ENCODE measurements around the gene CROCC2.

Gene CROCC2

DNA sequence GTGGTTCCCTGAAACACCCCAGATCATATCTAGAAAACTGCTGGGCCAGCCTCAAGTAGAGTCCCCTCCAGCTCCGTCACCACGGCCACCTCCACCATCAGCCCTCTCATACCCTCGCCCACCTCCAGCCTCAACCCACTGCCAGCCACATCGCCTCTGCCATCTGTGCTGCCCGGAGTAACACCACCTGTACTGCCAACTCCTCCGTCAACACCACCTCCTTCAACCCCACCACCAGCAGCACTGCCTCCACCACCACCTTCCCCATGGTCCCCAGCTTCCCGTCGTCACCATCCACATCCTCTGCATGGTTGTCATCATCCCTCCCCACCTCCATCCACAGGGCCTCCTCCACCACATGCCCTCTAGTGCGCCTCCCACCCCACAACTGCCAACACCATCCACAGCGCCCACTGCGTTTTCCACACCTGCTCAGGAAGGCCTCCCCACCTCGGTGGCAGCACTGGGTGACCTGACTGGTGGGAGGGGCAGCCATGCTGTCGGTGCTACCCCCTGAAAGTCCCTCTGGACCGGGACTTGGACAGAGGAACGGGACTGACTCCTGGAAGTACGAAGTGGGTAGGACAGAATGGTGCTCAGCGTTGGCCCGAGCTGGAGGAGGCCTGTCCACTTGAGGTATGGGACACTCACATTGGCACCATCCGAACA lies 93.9 kb downstream of the CROCC2 start:
- peak overlapping the region in 1 of 2 donors; percentile 51 for H3K4me3 ChIP-seq (ENCODE audit: low read depth in 1 of 2, low read length in 2 of 2)
- H3K27ac ChIP-seq (ENCODE audit: low read length) = no peak overlapping the region
- H3K9me3 ChIP-seq (ENCODE audit: control insufficient read depth in 1 of 2, low read length in 2 of 2) = peaks cover 11 to 12% of the 10 kb centered on the region in 2 donors
- H3K36me3 ChIP-seq (ENCODE audit: control insufficient read depth in 1 of 2, insufficient read depth in 2 of 2, low read length in 2 of 2) = peaks cover 0 to 4% of the 10 kb centered on the region in 2 donors
- peaks cover 5% of the 10 kb centered on the region for H3K27me3 ChIP-seq (ENCODE audit: low read depth, low read length)
- peaks cover 0 to 9% of the 10 kb centered on the region in 2 donors for H3K4me1 ChIP-seq (ENCODE audit: control insufficient read depth in 1 of 2, insufficient read depth in 2 of 2, low read length in 2 of 2)

DNA sequence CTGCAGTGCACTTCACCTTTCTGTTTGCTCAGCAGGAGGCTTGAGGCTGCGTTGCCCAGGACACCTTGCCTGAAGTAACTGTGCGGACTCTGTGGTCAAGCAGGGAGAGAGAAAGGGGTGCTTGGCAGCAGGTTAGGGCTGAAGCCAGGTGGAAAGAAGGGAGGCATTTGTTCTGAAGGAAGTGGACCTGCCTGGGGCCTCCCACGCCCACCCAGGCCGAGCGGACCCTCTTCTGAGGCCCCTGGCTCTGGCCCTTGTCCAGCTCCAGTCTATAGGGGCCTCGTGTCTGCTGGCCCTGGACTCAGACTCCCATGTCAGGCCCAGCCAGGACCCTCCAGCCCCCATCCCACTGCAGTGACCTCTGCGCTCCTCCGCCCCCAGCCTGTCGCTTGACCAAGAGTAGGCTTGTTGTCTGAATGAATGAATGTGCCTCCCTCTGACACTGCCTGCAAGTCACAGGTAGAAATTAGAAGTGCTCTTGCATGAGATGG lies 94.7 kb downstream of the CROCC2 start:
- Histone ChIP-seq H3K27ac (ENCODE audit: low read length) (no peak overlapping the region), H3K4me1 (ENCODE audit: control insufficient read depth in 1 of 2, insufficient read depth in 2 of 2, low read length in 2 of 2) (peaks cover 0 to 9% of the 10 kb centered on the region in 2 donors), H3K9me3 (ENCODE audit: control insufficient read depth in 1 of 2, low read length in 2 of 2) (peaks cover 12 to 18% of the 10 kb centered on the region in 2 donors), H3K27me3 (ENCODE audit: low read depth, low read length) (peaks cover 5% of the 10 kb centered on the region), H3K4me3 (ENCODE audit: low read depth in 1 of 2, low read length in 2 of 2) (no peak overlapping the region), H3K36me3 (ENCODE audit: control insufficient read depth in 1 of 2, insufficient read depth in 2 of 2, low read length in 2 of 2) (peaks cover 0 to 4% of the 10 kb centered on the region in 2 donors)

DNA sequence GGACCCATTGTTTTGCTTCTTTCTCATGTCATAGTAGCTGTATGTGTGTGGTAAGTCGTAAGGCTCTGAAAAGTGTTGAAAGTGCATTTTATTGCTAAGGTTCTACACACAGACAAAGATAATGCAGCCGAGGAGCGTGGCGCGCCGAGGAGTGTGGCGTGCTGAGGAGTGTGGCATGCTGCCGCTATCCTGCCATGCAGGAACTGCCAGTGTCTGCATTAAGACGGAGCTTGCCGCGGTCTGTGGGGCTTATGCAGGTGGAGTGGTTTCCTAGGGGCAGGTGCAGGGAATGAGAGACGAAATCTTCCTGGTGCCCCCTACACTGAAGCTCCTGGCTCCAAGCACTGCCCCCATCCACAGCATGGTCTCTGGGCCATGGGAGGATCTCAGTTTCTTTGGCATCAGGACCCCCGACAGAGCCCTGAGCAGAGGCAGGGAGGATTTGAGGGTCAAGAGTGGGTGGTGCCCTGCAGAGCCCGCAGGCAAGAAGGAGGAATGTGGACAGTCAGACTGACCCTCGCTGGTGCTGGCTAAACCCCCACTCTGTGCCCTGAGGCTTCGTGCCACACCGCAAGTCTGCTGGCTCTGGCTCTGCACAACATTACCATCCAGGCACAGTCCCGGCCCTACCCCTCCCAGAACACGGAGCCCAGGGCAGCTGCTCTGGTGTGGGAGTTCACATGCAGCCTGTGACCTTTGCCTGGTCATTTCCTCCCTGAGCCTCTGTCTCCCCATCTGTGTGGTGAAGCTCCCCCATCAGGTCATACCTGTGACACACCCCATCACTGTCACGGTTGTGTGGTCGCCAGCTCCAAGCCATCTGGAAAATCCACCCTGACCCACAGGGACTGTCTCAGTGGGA lies 95.5 kb downstream of the CROCC2 start:
- Histone ChIP-seq H3K4me3 (ENCODE audit: low read depth in 1 of 2, low read length in 2 of 2) (no peak overlapping the region), H3K27ac (ENCODE audit: low read length) (no peak overlapping the region), H3K4me1 (ENCODE audit: control insufficient read depth in 1 of 2, insufficient read depth in 2 of 2, low read length in 2 of 2) (peaks cover 0 to 9% of the 10 kb centered on the region in 2 donors), H3K36me3 (ENCODE audit: control insufficient read depth in 1 of 2, insufficient read depth in 2 of 2, low read length in 2 of 2) (peaks cover 0 to 4% of the 10 kb centered on the region in 2 donors), H3K9me3 (ENCODE audit: control insufficient read depth in 1 of 2, low read length in 2 of 2) (peaks cover 12 to 18% of the 10 kb centered on the region in 2 donors), H3K27me3 (ENCODE audit: low read depth, low read length) (peaks cover 5% of the 10 kb centered on the region)

- H3K36me3 ChIP-seq (ENCODE audit: control insufficient read depth in 1 of 2, insufficient read depth in 2 of 2, low read length in 2 of 2) = peaks cover 0 to 4% of the 10 kb centered on the region in 2 donors
- H3K27me3 ChIP-seq (ENCODE audit: low read depth, low read length) = peaks cover 5% of the 10 kb centered on the region
- peaks cover 12 to 18% of the 10 kb centered on the region in 2 donors for H3K9me3 ChIP-seq (ENCODE audit: control insufficient read depth in 1 of 2, low read length in 2 of 2)
- no peak overlapping the region for H3K27ac ChIP-seq (ENCODE audit: low read length)
- H3K4me1 ChIP-seq (ENCODE audit: control insufficient read depth in 1 of 2, insufficient read depth in 2 of 2, low read length in 2 of 2) = peaks cover 0 to 9% of the 10 kb centered on the region in 2 donors
- no peak overlapping the region for H3K4me3 ChIP-seq (ENCODE audit: low read depth in 1 of 2, low read length in 2 of 2)
Observed at GRCh38 chr2:241002275-241003046, 96.3 kb downstream of the CROCC2 start.

GRCh38 chr2:241003047-241003360 lies 96.9 kb downstream of the CROCC2 start:
- no peak overlapping the region for H3K4me3 ChIP-seq (ENCODE audit: low read depth in 1 of 2, low read length in 2 of 2)
- peaks cover 12 to 18% of the 10 kb centered on the region in 2 donors for H3K9me3 ChIP-seq (ENCODE audit: control insufficient read depth in 1 of 2, low read length in 2 of 2)
- peaks cover 0 to 4% of the 10 kb centered on the region in 2 donors for H3K4me1 ChIP-seq (ENCODE audit: control insufficient read depth in 1 of 2, insufficient read depth in 2 of 2, low read length in 2 of 2)
- H3K36me3 ChIP-seq (ENCODE audit: control insufficient read depth in 1 of 2, insufficient read depth in 2 of 2, low read length in 2 of 2) = peaks cover 0 to 4% of the 10 kb centered on the region in 2 donors
- H3K27me3 ChIP-seq (ENCODE audit: low read depth, low read length) = peaks cover 5% of the 10 kb centered on the region
- no peak overlapping the region for H3K27ac ChIP-seq (ENCODE audit: low read length)

DNA sequence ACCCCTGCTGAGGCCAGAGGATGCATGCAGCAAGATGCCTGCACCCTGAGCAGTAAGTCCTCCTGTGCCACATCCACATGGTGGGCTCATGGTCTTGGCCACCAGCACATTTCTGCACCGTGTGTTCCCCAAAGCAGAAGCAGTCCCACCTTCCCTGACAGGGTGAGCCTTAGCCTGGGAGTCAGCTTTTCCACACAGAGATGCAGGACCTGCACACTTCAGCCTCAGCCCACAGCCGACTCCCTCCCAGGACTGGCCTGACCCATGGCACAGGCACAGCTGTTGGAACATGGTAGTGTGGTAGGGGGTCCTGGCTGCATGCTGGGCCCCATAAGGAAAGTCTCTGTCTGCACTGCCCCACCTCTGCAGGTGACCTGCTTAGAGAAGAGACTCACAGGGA lies 97.2 kb downstream of the CROCC2 start:
- peaks cover 0 to under 1% of the 10 kb centered on the region in 2 donors for H3K4me1 ChIP-seq (ENCODE audit: control insufficient read depth in 1 of 2, insufficient read depth in 2 of 2, low read length in 2 of 2)
- H3K27me3 ChIP-seq (ENCODE audit: low read depth, low read length) = peaks cover 5% of the 10 kb centered on the region
- no peak overlapping the region for H3K27ac ChIP-seq (ENCODE audit: low read length)
- H3K4me3 ChIP-seq (ENCODE audit: low read depth in 1 of 2, low read length in 2 of 2) = peak overlapping the region in 1 of 2 donors; percentile 12
- H3K36me3 ChIP-seq (ENCODE audit: control insufficient read depth in 1 of 2, insufficient read depth in 2 of 2, low read length in 2 of 2) = peaks cover 0 to 4% of the 10 kb centered on the region in 2 donors
- H3K9me3 ChIP-seq (ENCODE audit: control insufficient read depth in 1 of 2, low read length in 2 of 2) = peaks cover 12 to 18% of the 10 kb centered on the region in 2 donors

DNA sequence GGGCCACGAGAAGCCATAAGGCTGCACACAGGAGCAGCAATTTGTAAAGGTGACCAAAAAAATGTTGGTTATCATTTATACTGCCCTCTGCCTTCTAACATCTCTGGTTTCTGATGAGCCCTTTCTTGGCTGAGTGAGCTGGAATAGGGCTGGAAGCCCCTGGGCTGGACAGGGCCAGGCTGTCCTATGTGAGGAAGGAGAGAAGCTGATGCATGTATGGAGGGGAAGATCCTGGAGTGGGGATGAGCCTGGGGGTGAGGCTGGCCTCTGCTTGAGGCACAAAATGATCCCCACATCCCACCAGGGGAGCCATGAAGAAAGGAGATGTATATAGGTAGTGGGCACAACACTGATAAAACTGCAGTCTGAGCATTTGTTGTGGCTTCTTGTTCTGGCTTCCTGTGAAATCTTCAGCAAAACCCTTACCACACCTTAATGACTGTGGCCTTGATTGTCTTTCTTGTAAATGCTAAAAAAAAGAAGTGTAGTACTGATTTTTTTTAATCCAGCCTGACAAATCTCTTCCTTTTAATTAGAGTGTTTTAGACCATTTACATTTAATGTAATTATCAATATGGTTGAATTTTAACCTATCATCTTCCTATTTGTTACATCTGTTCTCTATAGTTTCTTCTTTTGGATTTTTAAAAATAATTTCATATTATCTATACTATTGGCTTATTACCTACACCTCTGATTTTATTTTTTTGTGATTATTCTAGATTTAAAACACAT lies 97.9 kb downstream of the CROCC2 start:
- Histone ChIP-seq H3K36me3 (ENCODE audit: control insufficient read depth in 1 of 2, insufficient read depth in 2 of 2, low read length in 2 of 2) (peaks cover 0 to 4% of the 10 kb centered on the region in 2 donors), H3K4me3 (ENCODE audit: low read depth in 1 of 2, low read length in 2 of 2) (peak overlapping the region in 1 of 2 donors; percentile 12), H3K4me1 (ENCODE audit: control insufficient read depth in 1 of 2, insufficient read depth in 2 of 2, low read length in 2 of 2) (no peaks in the 10 kb centered on the region), H3K27ac (ENCODE audit: low read length) (no peak overlapping the region), H3K9me3 (ENCODE audit: control insufficient read depth in 1 of 2, low read length in 2 of 2) (peaks cover 12 to 18% of the 10 kb centered on the region in 2 donors), H3K27me3 (ENCODE audit: low read depth, low read length) (peaks cover 5% of the 10 kb centered on the region)

- Histone ChIP-seq H3K9me3 (ENCODE audit: control insufficient read depth in 1 of 2, low read length in 2 of 2) (peaks cover 12 to 18% of the 10 kb centered on the region in 2 donors), H3K27ac (ENCODE audit: low read length) (no peak overlapping the region), H3K36me3 (ENCODE audit: control insufficient read depth in 1 of 2, insufficient read depth in 2 of 2, low read length in 2 of 2) (peaks cover 0 to 4% of the 10 kb centered on the region in 2 donors), H3K27me3 (ENCODE audit: low read depth, low read length) (no peaks in the 10 kb centered on the region), H3K4me1 (ENCODE audit: control insufficient read depth in 1 of 2, insufficient read depth in 2 of 2, low read length in 2 of 2) (peaks cover 6 to 11% of the 10 kb centered on the region in 2 donors), H3K4me3 (ENCODE audit: low read depth in 1 of 2, low read length in 2 of 2) (no peak overlapping the region)
Observed at GRCh38 chr2:241005569-241005968, 99.4 kb downstream of the CROCC2 start.

- Histone ChIP-seq H3K4me3 (ENCODE audit: low read depth in 1 of 2, low read length in 2 of 2) (no peak overlapping the region), H3K4me1 (ENCODE audit: control insufficient read depth in 1 of 2, insufficient read depth in 2 of 2, low read length in 2 of 2) (peaks cover 7 to 12% of the 10 kb centered on the region in 2 donors), H3K27ac (ENCODE audit: low read length) (no peak overlapping the region), H3K36me3 (ENCODE audit: control insufficient read depth in 1 of 2, insufficient read depth in 2 of 2, low read length in 2 of 2) (peaks cover 0 to 4% of the 10 kb centered on the region in 2 donors), H3K9me3 (ENCODE audit: control insufficient read depth in 1 of 2, low read length in 2 of 2) (peaks cover 12 to 18% of the 10 kb centered on the region in 2 donors), H3K27me3 (ENCODE audit: low read depth, low read length) (no peaks in the 10 kb centered on the region)
Observed at GRCh38 chr2:241006412-241006811, 100.3 kb downstream of the CROCC2 start.

- peaks cover 12 to 18% of the 10 kb centered on the region in 2 donors for H3K9me3 ChIP-seq (ENCODE audit: control insufficient read depth in 1 of 2, low read length in 2 of 2)
- no peak overlapping the region for H3K27ac ChIP-seq (ENCODE audit: low read length)
- H3K4me1 ChIP-seq (ENCODE audit: control insufficient read depth in 1 of 2, insufficient read depth in 2 of 2, low read length in 2 of 2) = peaks cover 7 to 12% of the 10 kb centered on the region in 2 donors
Observed at GRCh38 chr2:241007111-241007510, 101.0 kb downstream of the CROCC2 start.

More at GRCh38 chr2:241007111-241007510, 101.0 kb downstream of the CROCC2 start:
- no peaks in the 10 kb centered on the region for H3K27me3 ChIP-seq (ENCODE audit: low read depth, low read length)
- H3K36me3 ChIP-seq (ENCODE audit: control insufficient read depth in 1 of 2, insufficient read depth in 2 of 2, low read length in 2 of 2) = peaks cover 0 to 4% of the 10 kb centered on the region in 2 donors
- H3K4me3 ChIP-seq (ENCODE audit: low read depth in 1 of 2, low read length in 2 of 2) = no peak overlapping the region
